ENCODE results near the gene RPH3AL. TPM values are rescaled to one million over a fixed set of nuclear protein-coding genes. Genes with fewer than 3 reads are reported as not detected.
"Not testable (repeated sequence)": the region's sequence is repeated elsewhere in the genome, so short reads cannot be mapped to it uniquely, and the experiment has no call there.

RPH3AL gene
- total and polyA plus RNA-seq, 4 donors: 4.7 to 5.9 (median 5.3) TPM

DNA sequence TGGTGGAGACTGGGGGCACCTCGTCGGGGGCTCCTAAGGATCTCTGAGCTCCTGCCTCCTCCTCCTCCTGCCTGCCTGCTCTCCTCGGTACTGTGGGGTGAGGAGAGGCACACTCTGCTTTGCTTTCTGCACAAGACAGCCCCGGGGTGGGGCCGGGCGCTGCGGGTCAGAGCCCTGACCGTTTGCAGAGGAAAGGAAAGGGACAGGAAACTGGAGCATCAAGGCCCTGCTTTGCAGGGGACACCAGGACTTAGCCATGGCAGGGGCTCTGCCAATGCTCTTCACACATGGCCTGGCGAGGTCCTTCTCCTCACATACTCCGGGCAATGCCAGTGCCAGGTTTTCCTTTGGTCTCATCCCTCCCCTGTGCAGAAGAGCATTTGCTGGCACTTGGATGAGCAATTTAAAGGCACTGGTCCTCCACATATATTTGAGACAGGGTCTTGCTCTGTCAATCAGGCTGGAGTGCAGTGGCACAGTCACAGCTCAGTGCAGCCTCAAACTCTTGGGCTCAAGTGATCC, 147.4 kb downstream of the RPH3AL start:
- Histone ChIP-seq H3K9me3 (ENCODE audit: control insufficient read depth, insufficient read depth, low read length) (peaks cover 2% of the 10 kb centered on the region), H3K36me3 (ENCODE audit: control insufficient read depth, insufficient read depth, low read length) (peaks cover 3% of the 10 kb centered on the region), H3K4me1 (ENCODE audit: control insufficient read depth, insufficient read depth, low read length) (peaks cover 26% of the 10 kb centered on the region), H3K27me3 (ENCODE audit: control insufficient read depth, insufficient read depth, low read length) (no peaks in the 10 kb centered on the region), H3K4me3 (ENCODE audit: low read depth, low read length) (no peak overlapping the region), H3K27ac (ENCODE audit: low read depth, low read length) (no peak overlapping the region)
- 33% methylated on average over 7 of the region's 10 CpGs for WGBS (ENCODE audit: insufficient coverage)
- DNase-seq (ENCODE audit: low read depth in 4 of 6, low spot score in 6 of 6): peak in 1 of 6 donors; percentile 31

DNA sequence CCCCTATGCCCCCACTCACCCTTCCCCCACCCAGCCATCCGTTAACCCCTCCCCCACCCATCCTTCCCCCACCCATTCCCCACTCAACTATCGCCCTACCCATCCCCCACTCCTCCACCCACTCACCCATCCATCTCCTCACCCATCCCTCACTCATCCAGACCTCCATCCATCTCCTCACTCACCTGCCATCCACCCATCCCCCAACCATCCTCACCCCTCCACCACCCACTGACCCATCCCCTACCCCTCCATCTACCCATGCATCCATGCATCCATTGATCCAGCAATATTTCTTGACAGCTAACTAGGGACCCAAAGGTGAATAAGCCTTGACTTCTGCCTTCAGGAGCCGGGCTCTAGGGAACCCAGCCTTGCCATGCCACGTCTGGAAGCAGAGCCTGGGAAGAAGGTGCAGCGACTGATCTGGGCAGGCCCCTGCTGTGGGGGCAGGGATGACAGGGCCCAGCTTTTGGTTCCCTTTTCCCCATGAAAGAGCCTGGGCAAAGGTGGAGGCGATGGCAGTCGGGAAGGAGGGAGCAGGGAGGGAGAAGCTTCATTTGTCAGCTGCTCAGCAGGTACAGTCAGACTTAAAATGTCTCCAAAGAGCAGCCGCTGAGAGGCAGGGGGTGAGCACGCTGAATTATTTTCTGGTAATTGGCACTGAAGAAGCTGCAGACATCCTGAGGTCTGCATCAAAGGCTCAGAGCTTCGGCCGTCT, 148.0 kb downstream of the RPH3AL start:
- WGBS (ENCODE audit: insufficient coverage): 35% methylated on average over 9 of the region's 11 CpGs
- peak in 1 of 6 donors; percentile 78 for DNase-seq (ENCODE audit: low read depth in 4 of 6, low spot score in 6 of 6)
- H3K27me3 ChIP-seq (ENCODE audit: control insufficient read depth, insufficient read depth, low read length): no peaks in the 10 kb centered on the region
- H3K27ac ChIP-seq (ENCODE audit: low read depth, low read length): no peak overlapping the region
- no peak overlapping the region for H3K4me3 ChIP-seq (ENCODE audit: low read depth, low read length)
- H3K9me3 ChIP-seq (ENCODE audit: control insufficient read depth, insufficient read depth, low read length): peaks cover 2% of the 10 kb centered on the region
- peaks cover 32% of the 10 kb centered on the region for H3K4me1 ChIP-seq (ENCODE audit: control insufficient read depth, insufficient read depth, low read length)
- H3K36me3 ChIP-seq (ENCODE audit: control insufficient read depth, insufficient read depth, low read length): peaks cover 3% of the 10 kb centered on the region

DNA sequence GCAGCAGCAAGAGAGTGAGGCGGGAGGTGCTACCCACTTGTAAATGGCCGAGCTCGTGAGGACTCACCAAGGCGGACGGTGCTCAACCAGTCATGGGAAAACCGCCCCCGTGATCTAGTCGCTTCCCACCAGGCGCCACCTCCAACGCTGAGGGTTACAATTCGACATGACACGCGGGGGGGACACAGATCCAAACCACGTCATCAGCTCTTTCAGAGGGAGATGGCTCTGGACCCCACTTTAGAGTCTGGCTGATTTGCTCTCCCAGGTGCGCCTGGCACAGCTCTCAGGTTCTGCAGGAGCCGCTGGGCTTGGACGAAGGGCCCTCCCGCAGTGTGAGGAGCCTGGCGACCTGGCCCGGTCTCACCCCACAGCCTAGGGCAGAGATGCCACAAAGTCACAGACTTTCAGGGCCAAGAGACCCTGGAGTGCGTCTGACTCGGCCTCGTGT, 150.1 kb downstream of the RPH3AL start:
- Histone ChIP-seq H3K9me3 (ENCODE audit: control insufficient read depth, insufficient read depth, low read length) (no peaks in the 10 kb centered on the region), H3K4me3 (ENCODE audit: low read depth, low read length) (no peak overlapping the region), H3K36me3 (ENCODE audit: control insufficient read depth, insufficient read depth, low read length) (no peaks in the 10 kb centered on the region), H3K4me1 (ENCODE audit: control insufficient read depth, insufficient read depth, low read length) (peaks cover 36% of the 10 kb centered on the region), H3K27me3 (ENCODE audit: control insufficient read depth, insufficient read depth, low read length) (no peaks in the 10 kb centered on the region), H3K27ac (ENCODE audit: low read depth, low read length) (no peak overlapping the region)
- DNase-seq (ENCODE audit: low read depth in 4 of 6, low spot score in 6 of 6): no peak
- WGBS (ENCODE audit: insufficient coverage): 88% methylated on average over 22 of the region's 23 CpGs

DNA sequence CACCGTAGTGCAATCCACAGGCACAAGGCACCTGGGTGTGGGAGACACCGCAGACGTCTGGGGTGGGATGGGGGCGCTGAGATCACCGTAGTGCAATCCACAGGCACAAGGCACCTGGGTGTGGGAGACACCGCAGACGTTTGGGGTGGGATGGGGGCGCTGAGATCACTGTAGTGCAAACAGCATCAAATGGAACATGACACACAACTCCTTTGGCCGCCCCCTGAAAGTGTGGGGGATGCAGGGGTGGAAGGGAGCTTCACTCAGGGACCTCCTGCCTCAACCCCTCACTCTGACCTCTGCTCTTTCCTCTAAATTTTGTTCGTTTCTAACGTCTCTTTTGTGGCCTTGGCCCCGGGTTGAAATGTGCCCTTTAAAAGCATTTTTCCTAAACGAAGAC, 150.9 kb downstream of the RPH3AL start:
- not testable (repeated sequence) for H3K36me3 ChIP-seq (ENCODE audit: control insufficient read depth, insufficient read depth, low read length); DNase-seq (ENCODE audit: low read depth in 4 of 6, low spot score in 6 of 6); H3K27ac ChIP-seq (ENCODE audit: low read depth, low read length); H3K4me3 ChIP-seq (ENCODE audit: low read depth, low read length); H3K27me3 ChIP-seq (ENCODE audit: control insufficient read depth, insufficient read depth, low read length); H3K9me3 ChIP-seq (ENCODE audit: control insufficient read depth, insufficient read depth, low read length)
- WGBS (ENCODE audit: insufficient coverage): 66% methylated on average over 5 of the region's 13 CpGs
- H3K4me1 ChIP-seq (ENCODE audit: control insufficient read depth, insufficient read depth, low read length): peaks cover 30% of the 10 kb centered on the region

DNA sequence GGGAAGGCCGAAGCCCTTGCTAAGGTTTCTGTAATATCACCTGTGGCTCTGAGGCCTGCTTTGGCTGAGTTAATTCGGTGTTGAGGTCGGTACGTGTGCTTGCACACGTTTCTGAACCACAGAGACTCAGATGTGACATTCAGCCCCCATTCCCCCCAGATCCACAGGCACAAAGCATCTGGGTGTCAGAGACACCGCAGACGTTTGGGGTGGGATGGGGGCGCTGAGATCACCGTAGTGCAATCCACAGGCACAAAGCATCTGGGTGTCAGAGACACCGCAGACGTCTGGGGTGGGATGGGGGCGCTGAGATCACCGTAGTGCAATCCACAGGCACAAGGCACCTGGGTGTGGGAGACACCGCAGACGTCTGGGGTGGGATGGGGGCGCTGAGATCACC, 151.3 kb downstream of the RPH3AL start:
- H3K36me3 ChIP-seq (ENCODE audit: control insufficient read depth, insufficient read depth, low read length); H3K9me3 ChIP-seq (ENCODE audit: control insufficient read depth, insufficient read depth, low read length); H3K27ac ChIP-seq (ENCODE audit: low read depth, low read length); H3K4me3 ChIP-seq (ENCODE audit: low read depth, low read length); DNase-seq (ENCODE audit: low read depth in 4 of 6, low spot score in 6 of 6); H3K27me3 ChIP-seq (ENCODE audit: control insufficient read depth, insufficient read depth, low read length): not testable (repeated sequence)
- H3K4me1 ChIP-seq (ENCODE audit: control insufficient read depth, insufficient read depth, low read length): peaks cover 30% of the 10 kb centered on the region
- 100% methylated on average over 1 of the region's 16 CpGs for WGBS (ENCODE audit: insufficient coverage)

DNA sequence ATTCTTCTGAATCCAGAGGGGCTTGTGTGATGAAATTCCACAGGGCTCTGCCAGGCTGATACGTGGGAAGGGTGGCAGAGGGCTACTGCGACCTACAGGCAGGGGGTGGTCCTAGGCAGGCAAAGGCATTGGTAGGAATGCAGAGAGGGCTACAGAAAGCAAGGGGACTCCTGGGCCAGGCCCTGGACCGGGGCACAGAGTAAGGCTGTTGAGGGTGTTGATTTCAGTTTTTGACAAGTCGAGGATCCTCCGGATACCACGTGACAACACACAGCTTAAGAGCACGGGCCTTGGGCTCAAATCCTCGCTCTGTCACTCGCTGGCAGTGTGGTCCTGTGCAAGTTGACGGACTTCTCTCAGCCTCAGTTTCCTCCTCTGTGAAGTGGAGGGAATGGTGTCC, 152.0 kb downstream of the RPH3AL start:
- Histone ChIP-seq H3K27ac (ENCODE audit: low read depth, low read length) (peak overlapping the region; percentile 76), H3K36me3 (ENCODE audit: control insufficient read depth, insufficient read depth, low read length) (no peaks in the 10 kb centered on the region), H3K27me3 (ENCODE audit: control insufficient read depth, insufficient read depth, low read length) (no peaks in the 10 kb centered on the region), H3K4me1 (ENCODE audit: control insufficient read depth, insufficient read depth, low read length) (peaks cover 30% of the 10 kb centered on the region), H3K9me3 (ENCODE audit: control insufficient read depth, insufficient read depth, low read length) (no peaks in the 10 kb centered on the region), H3K4me3 (ENCODE audit: low read depth, low read length) (no peak overlapping the region)
- no peak for DNase-seq (ENCODE audit: low read depth in 4 of 6, low spot score in 6 of 6)
- WGBS (ENCODE audit: insufficient coverage): 64% methylated on average over 5 of the region's 10 CpGs

DNA sequence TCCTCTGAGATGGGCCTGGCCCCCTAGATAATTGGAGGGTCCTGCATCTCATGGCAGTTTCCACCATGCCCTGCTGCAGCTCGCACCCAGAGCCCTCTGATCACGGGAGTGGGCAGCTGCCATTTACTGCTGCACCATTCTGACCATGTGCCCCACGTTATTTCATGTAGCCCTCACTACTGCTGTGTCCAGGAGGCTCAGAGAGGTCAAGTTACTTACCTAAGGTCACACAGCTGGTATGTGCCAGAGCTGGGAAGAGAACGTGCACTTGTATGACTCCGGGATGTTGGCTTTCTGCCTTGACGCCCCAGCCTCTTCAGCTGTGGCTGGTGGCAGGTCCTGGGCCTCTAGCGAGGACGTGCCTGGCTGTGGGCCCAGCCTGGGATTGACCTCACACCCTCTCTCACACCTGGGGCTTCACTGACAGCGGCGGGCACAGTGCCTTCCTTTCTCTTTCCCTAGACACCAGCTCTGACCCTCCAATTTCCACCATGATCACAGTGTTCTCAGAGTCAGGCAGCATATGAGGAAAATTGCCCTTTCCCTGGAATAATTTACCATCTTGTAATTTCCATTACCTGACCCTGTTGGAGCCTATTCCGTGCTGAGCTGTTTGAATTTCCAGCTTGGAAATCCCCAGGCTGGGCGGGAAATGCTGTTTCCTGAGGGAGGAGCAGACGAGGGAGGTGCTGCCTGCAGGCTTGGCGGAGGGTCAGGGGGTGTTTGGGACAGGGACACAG, 152.6 kb downstream of the RPH3AL start:
- 33% methylated on average over 14 of the region's 14 CpGs for WGBS (ENCODE audit: insufficient coverage)
- peaks cover 2% of the 10 kb centered on the region for H3K27me3 ChIP-seq (ENCODE audit: control insufficient read depth, insufficient read depth, low read length)
- H3K9me3 ChIP-seq (ENCODE audit: control insufficient read depth, insufficient read depth, low read length): no peaks in the 10 kb centered on the region
- peak in 2 of 6 donors; percentile 13 to 26 for DNase-seq (ENCODE audit: low read depth in 4 of 6, low spot score in 6 of 6)
- peaks cover 32% of the 10 kb centered on the region for H3K4me1 ChIP-seq (ENCODE audit: control insufficient read depth, insufficient read depth, low read length)
- no peak overlapping the region for H3K4me3 ChIP-seq (ENCODE audit: low read depth, low read length)
- peak overlapping the region; percentile 76 for H3K27ac ChIP-seq (ENCODE audit: low read depth, low read length)
- no peaks in the 10 kb centered on the region for H3K36me3 ChIP-seq (ENCODE audit: control insufficient read depth, insufficient read depth, low read length)

DNA sequence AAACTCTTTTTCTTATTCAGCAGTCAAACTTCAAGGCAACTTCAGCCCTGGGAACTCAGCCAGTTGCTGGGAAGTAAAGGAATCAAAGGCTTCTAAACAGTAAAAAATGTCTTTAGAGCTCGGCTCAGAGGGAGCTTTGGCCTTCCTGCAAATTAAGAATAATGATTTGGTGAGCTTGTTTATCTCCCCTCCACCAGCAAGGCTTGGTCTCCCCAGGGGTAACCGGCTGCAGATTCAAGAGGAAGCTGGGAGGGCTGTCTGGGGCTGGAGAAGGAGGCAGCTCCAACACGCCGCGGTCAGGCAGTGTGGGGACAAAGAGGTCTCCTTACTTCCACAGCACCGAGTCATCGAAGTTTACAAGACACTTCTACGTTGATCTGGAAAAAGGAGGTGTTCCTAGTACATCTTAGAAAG, 153.4 kb downstream of the RPH3AL start:
- H3K27me3 ChIP-seq (ENCODE audit: control insufficient read depth, insufficient read depth, low read length): peaks cover 2% of the 10 kb centered on the region
- H3K27ac ChIP-seq (ENCODE audit: low read depth, low read length): peak overlapping the region; percentile 76
- peak in 4 of 6 donors; percentile 48 to 84 (median 70) for DNase-seq (ENCODE audit: low read depth in 4 of 6, low spot score in 6 of 6)
- H3K36me3 ChIP-seq (ENCODE audit: control insufficient read depth, insufficient read depth, low read length): no peaks in the 10 kb centered on the region
- H3K9me3 ChIP-seq (ENCODE audit: control insufficient read depth, insufficient read depth, low read length): no peaks in the 10 kb centered on the region
- H3K4me3 ChIP-seq (ENCODE audit: low read depth, low read length): no peak overlapping the region
- H3K4me1 ChIP-seq (ENCODE audit: control insufficient read depth, insufficient read depth, low read length): peaks cover 33% of the 10 kb centered on the region
- no CpG with 5 or more reads among the region's 8 CpGs for WGBS (ENCODE audit: insufficient coverage)

DNA sequence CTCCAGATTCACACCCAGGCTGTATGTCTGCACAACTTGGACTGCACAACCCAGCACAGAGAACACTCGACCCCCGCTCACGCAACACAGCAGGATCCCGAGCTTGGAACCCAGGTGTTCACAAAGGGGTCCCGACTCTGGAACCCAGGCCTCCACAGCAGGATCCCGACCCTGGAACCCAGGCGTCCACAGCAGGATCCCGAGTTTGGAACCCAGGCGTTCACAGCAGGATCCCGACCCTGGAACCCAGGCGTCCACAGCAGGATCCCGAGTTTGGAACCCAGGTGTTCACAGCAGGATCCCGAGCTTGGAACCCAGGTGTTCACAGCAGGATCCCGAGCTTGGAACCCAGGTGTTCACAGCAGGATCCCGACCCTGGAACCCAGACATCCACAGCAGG, 154.4 kb downstream of the RPH3AL start:
- not testable (repeated sequence) for H3K4me3 ChIP-seq (ENCODE audit: low read depth, low read length); H3K27me3 ChIP-seq (ENCODE audit: control insufficient read depth, insufficient read depth, low read length); DNase-seq (ENCODE audit: low read depth in 4 of 6, low spot score in 6 of 6); H3K36me3 ChIP-seq (ENCODE audit: control insufficient read depth, insufficient read depth, low read length); H3K9me3 ChIP-seq (ENCODE audit: control insufficient read depth, insufficient read depth, low read length)
- 94% methylated on average over 15 of the region's 15 CpGs for WGBS (ENCODE audit: insufficient coverage)
- H3K4me1 ChIP-seq (ENCODE audit: control insufficient read depth, insufficient read depth, low read length): peaks cover 39% of the 10 kb centered on the region
- peak overlapping the region; percentile 76 for H3K27ac ChIP-seq (ENCODE audit: low read depth, low read length)

Data from spinal cord (tissue), 10 donors.